HepG2 (cell line): ENCODE data around the gene ZPR1. TPM values are rescaled to one million over a fixed set of nuclear protein-coding genes. Genes with fewer than 3 reads are reported as not detected.

ENCODE experiments used
- AKAP8 ChIP-seq: sonication (generic); formaldehyde crosslinking; IDR thresholded peaks from 2 replicates; pipeline ENCODE4 v1.5.1; 2020; ENCODE audit warnings: mild to moderate bottlenecking, missing genetic modification reagents
- HES4 ChIP-seq: sonication (generic); formaldehyde crosslinking; IDR thresholded peaks from 2 replicates; pipeline ENCODE4 v1.9.0; 2021; ENCODE audit warnings: mild to moderate bottlenecking, missing genetic modification reagents, borderline replicate concordance
- HOXD1 ChIP-seq: sonication (generic); formaldehyde crosslinking; IDR thresholded peaks from 2 replicates; pipeline ENCODE4 v1.5.0; 2020; ENCODE audit warnings: missing genetic modification reagents
- MAF1 ChIP-seq: sonication (generic); formaldehyde crosslinking; IDR thresholded peaks from 2 replicates; pipeline ENCODE4 v1.5.0; 2020; ENCODE audit warnings: missing genetic modification reagents, borderline replicate concordance
- NKX3-1 ChIP-seq: sonication (generic); formaldehyde crosslinking; IDR thresholded peaks from 2 replicates; pipeline ENCODE4 v1.5.0; 2020; ENCODE audit warnings: missing genetic modification reagents
- POLR2AphosphoS2 ChIP-seq: IDR thresholded peaks from 2 replicates; pipeline ENCODE4 v1.6.1; 2011; ENCODE audit warnings: low read depth, low read length, improper control_type of control experiment
- RFX3 ChIP-seq: IDR thresholded peaks from 2 replicates; pipeline ENCODE4 v1.6.1; 2016; ENCODE audit warnings: missing biosample characterization, missing genetic modification reagents
- SALL1 ChIP-seq: sonication (generic); formaldehyde crosslinking; IDR thresholded peaks from 2 replicates; pipeline ENCODE4 v1.8.0; 2022; ENCODE audit warnings: mild to moderate bottlenecking, missing genetic modification reagents
- ZFP36L1 ChIP-seq: sonication (generic); formaldehyde crosslinking; IDR thresholded peaks from 2 replicates; pipeline ENCODE4 v1.8.0; 2022; ENCODE audit warnings: mild to moderate bottlenecking, missing genetic modification reagents, moderate library complexity
- ZNF264 ChIP-seq: sonication (generic); formaldehyde crosslinking; IDR thresholded peaks from 2 replicates; pipeline ENCODE4 v1.4.0; 2020; ENCODE audit warnings: missing genetic modification reagents
- ZNF605 ChIP-seq: sonication (generic); formaldehyde crosslinking; IDR thresholded peaks from 2 replicates; pipeline ENCODE4 v1.8.0; 2022; ENCODE audit warnings: mild to moderate bottlenecking, missing genetic modification reagents
- ZNF652 ChIP-seq: IDR thresholded peaks from 2 replicates; pipeline ENCODE4 v1.6.1; 2016; ENCODE audit warnings: low read depth, borderline replicate concordance
- polyA plus RNA-seq, 8 experiments: library from polyadenylated mRNA; depleted of rRNA in 3 of 8; stranded (reverse) in 7 of 8; unstranded in 1 of 8; fragments of >200 nt; fragmentation: Illumina TruSeq in 4 of 8; extraction: Trizol in 4 of 8; gene quantifications; 2 replicates each; pipeline versions ENCODE4 v1.2.1 to v1.2.3, GENCODE V29; 2011 to 2016; ENCODE audit warnings: low read depth in 4 of 8, missing spikeins in 1 of 8, mixed read lengths in 1 of 8; ENCODE audit not compliant: insufficient read depth in 1 of 8
- total RNA-seq, 5 experiments: library from RNA; depleted of rRNA; stranded (reverse); fragments of >200 nt; fragmentation: Illumina TruSeq; extraction: Trizol; gene quantifications; 2 replicates each; pipeline ENCODE4 v1.2.3, GENCODE V29; 2016; ENCODE audit warnings: low read depth in 1 of 5
- TF ChIP-seq, protein P1 (sequence below): sonication (generic); formaldehyde crosslinking; IDR thresholded peaks from 2 replicates; pipeline ENCODE4 v1.4.0; 2020; ENCODE audit warnings: missing genetic modification reagents, borderline replicate concordance
- TF ChIP-seq, protein P2 (sequence below): sonication (generic); formaldehyde crosslinking; IDR thresholded peaks from 2 replicates; pipeline ENCODE4 v1.4.0; 2020; ENCODE audit warnings: missing genetic modification reagents
- TF ChIP-seq, protein P3 (sequence below): IDR thresholded peaks from 2 replicates; pipeline ENCODE4 v1.6.1; 2016; ENCODE audit warnings: mild to moderate bottlenecking, missing biosample characterization, missing genetic modification reagents
- TF ChIP-seq, protein P4 (sequence below): sonication (generic); formaldehyde crosslinking; conservative IDR thresholded peaks from 2 replicates; pipeline ENCODE4 v1.5.0; 2020; ENCODE audit warnings: missing genetic modification reagents
- TF ChIP-seq, protein P5 (sequence below): sonication (generic); formaldehyde crosslinking; IDR thresholded peaks from 2 replicates; pipeline ENCODE4 v1.4.0; 2020; ENCODE audit warnings: missing genetic modification reagents, low read depth, mild to moderate bottlenecking, borderline replicate concordance
- TF ChIP-seq, protein P6 (sequence below): sonication (generic); formaldehyde crosslinking; IDR thresholded peaks from 2 replicates; pipeline ENCODE4 v1.5.0; 2020; ENCODE audit warnings: mild to moderate bottlenecking, missing genetic modification reagents, borderline replicate concordance
- TF ChIP-seq, protein P7 (sequence below): sonication (generic); formaldehyde crosslinking; conservative IDR thresholded peaks from 2 replicates; pipeline ENCODE4 v1.4.0; 2020; ENCODE audit warnings: missing genetic modification reagents

Gene ZPR1
- total and polyA plus RNA-seq, 2 of the 13 experiments (the other 11 are each of a cell fraction or from before 2014, with no cell fraction given) = 40.0 to 79.3 TPM

DNA sequence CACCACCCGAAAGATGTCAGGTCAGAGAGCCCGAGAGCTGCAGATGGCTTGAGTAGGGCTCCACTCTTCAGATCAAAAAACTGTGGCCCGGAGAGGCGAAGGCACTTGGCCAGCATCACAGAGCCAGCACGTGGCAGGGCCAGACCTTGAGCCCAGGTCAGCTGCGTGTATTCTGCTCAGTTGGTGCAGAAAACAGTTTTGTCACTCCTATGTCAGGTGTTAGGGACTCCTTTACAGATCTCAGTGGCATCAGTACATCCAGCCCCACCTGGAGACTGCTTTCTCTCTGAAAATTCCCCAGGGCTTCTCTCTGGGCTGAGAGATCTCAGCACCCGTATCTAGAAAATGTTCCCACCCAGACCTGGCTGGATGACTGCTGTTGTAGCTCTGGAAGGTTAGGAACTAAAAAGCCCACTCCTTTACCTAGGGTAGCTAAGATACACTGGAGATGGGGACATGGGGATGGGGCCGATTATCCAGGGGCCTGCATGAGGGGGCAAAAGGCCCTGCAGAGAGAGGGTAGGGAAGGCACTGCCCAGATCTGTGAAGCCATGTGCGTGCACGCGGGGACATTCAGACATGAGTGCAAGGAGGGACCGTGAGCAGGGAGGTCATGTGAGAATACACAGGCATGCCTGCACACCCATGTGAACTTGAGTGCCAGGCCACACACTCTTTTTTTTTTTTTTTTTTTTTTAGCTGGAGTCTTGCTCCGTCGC lies 46.2 kb upstream of the ZPR1 start (continued):
- TF ChIP-seq ZNF652 (CRISPR knock-in tag) (0 out of 2 replicates have a peak, but pooled peaks have one; percentile 13), HES4 (CRISPR knock-in tag) (no peak), HOXD1 (CRISPR knock-in tag) (no peak), POLR2AphosphoS2 (peak; percentile 75; the same call in 1 of the 2 replicates), RFX3 (CRISPR knock-in tag) (no peak), ZNF264 (no peak), ZNF605 (CRISPR knock-in tag) (peak; percentile 72; the same call in 1 of the 2 replicates), ZFP36L1 (CRISPR knock-in tag) (no peak), NKX3-1 (no peak), MAF1 (CRISPR knock-in tag) (no peak), SALL1 (CRISPR knock-in tag) (peak; percentile 92), AKAP8 (CRISPR knock-in tag) (peak; percentile 95)
- TF ChIP-seq, protein P1, sequence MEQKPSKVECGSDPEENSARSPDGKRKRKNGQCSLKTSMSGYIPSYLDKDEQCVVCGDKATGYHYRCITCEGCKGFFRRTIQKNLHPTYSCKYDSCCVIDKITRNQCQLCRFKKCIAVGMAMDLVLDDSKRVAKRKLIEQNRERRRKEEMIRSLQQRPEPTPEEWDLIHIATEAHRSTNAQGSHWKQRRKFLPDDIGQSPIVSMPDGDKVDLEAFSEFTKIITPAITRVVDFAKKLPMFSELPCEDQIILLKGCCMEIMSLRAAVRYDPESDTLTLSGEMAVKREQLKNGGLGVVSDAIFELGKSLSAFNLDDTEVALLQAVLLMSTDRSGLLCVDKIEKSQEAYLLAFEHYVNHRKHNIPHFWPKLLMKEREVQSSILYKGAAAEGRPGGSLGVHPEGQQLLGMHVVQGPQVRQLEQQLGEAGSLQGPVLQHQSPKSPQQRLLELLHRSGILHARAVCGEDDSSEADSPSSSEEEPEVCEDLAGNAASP = peak; percentile 75
- TF ChIP-seq, protein P2, sequence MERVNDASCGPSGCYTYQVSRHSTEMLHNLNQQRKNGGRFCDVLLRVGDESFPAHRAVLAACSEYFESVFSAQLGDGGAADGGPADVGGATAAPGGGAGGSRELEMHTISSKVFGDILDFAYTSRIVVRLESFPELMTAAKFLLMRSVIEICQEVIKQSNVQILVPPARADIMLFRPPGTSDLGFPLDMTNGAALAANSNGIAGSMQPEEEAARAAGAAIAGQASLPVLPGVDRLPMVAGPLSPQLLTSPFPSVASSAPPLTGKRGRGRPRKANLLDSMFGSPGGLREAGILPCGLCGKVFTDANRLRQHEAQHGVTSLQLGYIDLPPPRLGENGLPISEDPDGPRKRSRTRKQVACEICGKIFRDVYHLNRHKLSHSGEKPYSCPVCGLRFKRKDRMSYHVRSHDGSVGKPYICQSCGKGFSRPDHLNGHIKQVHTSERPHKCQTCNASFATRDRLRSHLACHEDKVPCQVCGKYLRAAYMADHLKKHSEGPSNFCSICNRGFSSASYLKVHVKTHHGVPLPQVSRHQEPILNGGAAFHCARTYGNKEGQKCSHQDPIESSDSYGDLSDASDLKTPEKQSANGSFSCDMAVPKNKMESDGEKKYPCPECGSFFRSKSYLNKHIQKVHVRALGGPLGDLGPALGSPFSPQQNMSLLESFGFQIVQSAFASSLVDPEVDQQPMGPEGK (CRISPR knock-in tag) = peak; percentile 41; the same call in 1 of the 2 replicates
- TF ChIP-seq, protein P3, sequence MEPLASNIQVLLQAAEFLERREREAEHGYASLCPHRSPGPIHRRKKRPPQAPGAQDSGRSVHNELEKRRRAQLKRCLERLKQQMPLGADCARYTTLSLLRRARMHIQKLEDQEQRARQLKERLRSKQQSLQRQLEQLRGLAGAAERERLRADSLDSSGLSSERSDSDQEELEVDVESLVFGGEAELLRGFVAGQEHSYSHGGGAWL (CRISPR knock-in tag) = peak; percentile 53; the same call in 1 of the 2 replicates
- TF ChIP-seq, protein P4, sequence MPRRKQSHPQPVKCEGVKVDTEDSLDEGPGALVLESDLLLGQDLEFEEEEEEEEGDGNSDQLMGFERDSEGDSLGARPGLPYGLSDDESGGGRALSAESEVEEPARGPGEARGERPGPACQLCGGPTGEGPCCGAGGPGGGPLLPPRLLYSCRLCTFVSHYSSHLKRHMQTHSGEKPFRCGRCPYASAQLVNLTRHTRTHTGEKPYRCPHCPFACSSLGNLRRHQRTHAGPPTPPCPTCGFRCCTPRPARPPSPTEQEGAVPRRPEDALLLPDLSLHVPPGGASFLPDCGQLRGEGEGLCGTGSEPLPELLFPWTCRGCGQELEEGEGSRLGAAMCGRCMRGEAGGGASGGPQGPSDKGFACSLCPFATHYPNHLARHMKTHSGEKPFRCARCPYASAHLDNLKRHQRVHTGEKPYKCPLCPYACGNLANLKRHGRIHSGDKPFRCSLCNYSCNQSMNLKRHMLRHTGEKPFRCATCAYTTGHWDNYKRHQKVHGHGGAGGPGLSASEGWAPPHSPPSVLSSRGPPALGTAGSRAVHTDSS (CRISPR knock-in tag) = no peak
- TF ChIP-seq, protein P5, sequence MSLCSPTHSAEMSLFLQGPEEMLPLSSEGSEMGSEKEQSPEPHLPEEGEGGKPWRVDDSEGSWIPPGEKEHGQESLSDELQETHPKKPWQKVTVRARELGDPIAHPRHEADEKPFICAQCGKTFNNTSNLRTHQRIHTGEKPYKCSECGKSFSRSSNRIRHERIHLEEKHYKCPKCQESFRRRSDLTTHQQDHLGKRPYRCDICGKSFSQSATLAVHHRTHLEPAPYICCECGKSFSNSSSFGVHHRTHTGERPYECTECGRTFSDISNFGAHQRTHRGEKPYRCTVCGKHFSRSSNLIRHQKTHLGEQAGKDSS = 0 out of 2 replicates have a peak, but pooled peaks have one; percentile 76
- TF ChIP-seq, protein P6, sequence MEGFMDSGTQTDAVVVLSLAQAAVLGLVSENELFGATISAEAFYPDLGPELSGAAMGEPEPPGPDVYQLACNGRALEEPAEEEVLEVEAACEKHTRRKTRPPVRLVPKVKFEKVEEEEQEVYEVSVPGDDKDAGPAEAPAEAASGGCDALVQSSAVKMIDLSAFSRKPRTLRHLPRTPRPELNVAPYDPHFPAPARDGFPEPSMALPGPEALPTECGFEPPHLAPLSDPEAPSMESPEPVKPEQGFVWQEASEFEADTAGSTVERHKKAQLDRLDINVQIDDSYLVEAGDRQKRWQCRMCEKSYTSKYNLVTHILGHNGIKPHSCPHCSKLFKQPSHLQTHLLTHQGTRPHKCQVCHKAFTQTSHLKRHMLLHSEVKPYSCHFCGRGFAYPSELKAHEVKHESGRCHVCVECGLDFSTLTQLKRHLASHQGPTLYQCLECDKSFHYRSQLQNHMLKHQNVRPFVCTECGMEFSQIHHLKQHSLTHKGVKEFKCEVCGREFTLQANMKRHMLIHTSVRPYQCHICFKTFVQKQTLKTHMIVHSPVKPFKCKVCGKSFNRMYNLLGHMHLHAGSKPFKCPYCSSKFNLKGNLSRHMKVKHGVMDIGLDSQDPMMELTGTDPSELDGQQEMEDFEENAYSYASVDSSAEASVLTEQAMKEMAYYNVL (CRISPR knock-in tag) = no peak; the same call in 1 of the 2 replicates
- TF ChIP-seq, protein P7, sequence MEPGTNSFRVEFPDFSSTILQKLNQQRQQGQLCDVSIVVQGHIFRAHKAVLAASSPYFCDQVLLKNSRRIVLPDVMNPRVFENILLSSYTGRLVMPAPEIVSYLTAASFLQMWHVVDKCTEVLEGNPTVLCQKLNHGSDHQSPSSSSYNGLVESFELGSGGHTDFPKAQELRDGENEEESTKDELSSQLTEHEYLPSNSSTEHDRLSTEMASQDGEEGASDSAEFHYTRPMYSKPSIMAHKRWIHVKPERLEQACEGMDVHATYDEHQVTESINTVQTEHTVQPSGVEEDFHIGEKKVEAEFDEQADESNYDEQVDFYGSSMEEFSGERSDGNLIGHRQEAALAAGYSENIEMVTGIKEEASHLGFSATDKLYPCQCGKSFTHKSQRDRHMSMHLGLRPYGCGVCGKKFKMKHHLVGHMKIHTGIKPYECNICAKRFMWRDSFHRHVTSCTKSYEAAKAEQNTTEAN (CRISPR knock-in tag) = 0 out of 2 replicates have a peak, but pooled peaks have one; percentile 46
